ENCODE measurements around the gene CARD11. TPM values are rescaled to one million over a fixed set of nuclear protein-coding genes. Genes with fewer than 3 reads are reported as not detected.

CARD11 gene
- total RNA-seq, 6 experiments from 2014 or later = 0.37 to 0.90 (median 0.50) TPM

DNA sequence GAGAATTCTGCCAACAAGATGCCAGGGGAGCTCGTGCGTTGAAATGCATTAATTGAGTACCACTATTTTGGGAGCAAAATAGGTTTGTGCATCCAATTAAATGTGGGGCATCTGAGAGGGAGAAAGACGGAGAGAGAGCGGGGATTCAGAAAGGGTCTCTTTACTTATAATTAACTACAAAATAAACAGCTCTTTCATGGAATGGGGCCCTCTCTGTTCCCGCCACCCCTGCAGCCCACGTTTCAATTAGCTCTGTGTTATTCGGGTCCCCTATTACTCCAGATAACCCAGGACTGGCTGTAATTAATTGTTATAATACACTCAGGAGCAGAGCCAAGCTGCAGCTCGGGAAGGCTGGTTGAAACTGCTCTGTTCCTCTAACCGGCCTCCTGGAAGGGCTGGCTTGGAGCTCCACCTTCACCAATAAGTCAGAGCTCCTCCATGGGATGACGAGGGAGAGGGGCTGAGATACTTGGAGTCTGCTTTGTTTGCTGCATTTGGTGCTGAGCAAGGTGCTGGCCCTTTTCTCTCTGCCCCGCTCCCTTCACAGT, 67.8 kb downstream of the CARD11 start:
- 41% methylated on average over 9 of the region's 11 CpGs for WGBS (ENCODE audit: insufficient coverage, low coverage, low lambda C conversion rate, missing lambda C conversion rate)
- H3K9me3 ChIP-seq = no peaks in the 10 kb centered on the region
- H3K36me3 ChIP-seq = no peaks in the 10 kb centered on the region
- H3K4me1 ChIP-seq = no peaks in the 10 kb centered on the region
- H3K27ac ChIP-seq = no peak overlapping the region
- TF ChIP-seq POLR2A (IDR thresholded peaks at IDR 0.05) = no peak
- TF ChIP-seq, protein P1, sequence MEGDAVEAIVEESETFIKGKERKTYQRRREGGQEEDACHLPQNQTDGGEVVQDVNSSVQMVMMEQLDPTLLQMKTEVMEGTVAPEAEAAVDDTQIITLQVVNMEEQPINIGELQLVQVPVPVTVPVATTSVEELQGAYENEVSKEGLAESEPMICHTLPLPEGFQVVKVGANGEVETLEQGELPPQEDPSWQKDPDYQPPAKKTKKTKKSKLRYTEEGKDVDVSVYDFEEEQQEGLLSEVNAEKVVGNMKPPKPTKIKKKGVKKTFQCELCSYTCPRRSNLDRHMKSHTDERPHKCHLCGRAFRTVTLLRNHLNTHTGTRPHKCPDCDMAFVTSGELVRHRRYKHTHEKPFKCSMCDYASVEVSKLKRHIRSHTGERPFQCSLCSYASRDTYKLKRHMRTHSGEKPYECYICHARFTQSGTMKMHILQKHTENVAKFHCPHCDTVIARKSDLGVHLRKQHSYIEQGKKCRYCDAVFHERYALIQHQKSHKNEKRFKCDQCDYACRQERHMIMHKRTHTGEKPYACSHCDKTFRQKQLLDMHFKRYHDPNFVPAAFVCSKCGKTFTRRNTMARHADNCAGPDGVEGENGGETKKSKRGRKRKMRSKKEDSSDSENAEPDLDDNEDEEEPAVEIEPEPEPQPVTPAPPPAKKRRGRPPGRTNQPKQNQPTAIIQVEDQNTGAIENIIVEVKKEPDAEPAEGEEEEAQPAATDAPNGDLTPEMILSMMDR (IDR thresholded peaks at IDR 0.05) = no peak
- H3K27me3 ChIP-seq = no peaks in the 10 kb centered on the region
- H3K4me3 ChIP-seq = no peak overlapping the region
- intact Hi-C loops (cut with DNase I) = no loop called here
- DNase-seq (no peak), ATAC-seq (no peak)

DNA sequence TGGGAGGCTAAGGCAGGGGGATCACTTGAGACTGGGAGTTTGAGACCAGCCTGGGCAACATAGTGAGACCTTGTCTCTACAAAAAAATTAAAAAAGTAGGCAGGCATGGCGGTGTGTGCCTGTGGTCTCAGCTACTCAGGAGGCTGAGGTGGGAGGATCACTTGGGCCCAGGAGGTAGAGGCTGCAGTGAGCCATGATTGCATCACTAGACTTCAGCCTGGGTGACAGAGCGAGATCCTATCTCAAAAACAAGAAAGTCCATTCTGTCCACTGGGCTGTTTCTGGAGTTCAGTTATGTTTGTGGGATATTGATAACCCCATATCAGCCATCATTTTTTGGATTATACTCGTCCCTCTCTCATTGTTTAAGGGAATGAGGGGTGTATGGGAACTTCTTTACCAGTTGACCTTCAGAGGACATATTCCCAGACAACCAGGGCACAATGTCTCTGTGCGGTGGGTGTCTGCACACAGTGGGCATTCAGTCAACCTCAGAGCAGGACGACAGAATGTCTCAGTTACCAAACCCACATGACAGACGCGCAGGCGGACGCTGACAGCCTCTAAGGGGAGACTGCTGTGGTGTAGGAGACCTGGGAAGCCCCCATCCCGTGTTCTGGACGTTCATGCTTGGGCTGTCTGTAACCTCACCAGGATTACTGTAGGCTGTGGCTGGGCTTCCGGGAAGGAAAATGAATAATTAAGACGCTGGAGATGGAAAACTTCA, 69.4 kb downstream of the CARD11 start:
- Histone ChIP-seq H3K27me3 (no peaks in the 10 kb centered on the region), H3K36me3 (no peaks in the 10 kb centered on the region), H3K27ac (no peak overlapping the region), H3K4me1 (no peaks in the 10 kb centered on the region), H3K4me3 (no peak overlapping the region), H3K9me3 (no peaks in the 10 kb centered on the region)
- WGBS (ENCODE audit: insufficient coverage, low coverage, low lambda C conversion rate, missing lambda C conversion rate) = 66% methylated on average over 5 of the region's 13 CpGs
- DNase-seq (no peak), ATAC-seq (no peak)
- intact Hi-C loops (cut with DNase I) = no loop called here
- no peak for TF ChIP-seq POLR2A (IDR thresholded peaks at IDR 0.05)
- TF ChIP-seq, protein P1 (IDR thresholded peaks at IDR 0.05) = no peak

DNA sequence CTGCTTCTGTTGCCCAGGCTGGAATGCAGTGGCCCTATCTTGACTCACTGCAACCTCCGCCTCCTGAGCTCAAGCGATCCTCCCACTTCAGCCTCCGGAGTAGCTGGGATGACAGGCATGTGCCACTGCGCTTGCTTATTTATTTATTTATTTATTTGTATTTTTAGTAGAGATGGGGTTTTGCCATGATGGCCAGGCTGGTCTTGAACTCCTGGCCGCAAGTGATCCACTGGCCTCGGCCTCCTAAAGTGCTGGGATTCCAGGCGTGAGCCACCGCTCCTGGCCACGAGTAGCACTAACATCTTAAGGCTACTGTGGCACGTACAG, 70.9 kb downstream of the CARD11 start:
- Histone ChIP-seq H3K36me3 (no peaks in the 10 kb centered on the region), H3K4me1 (no peaks in the 10 kb centered on the region), H3K4me3 (no peak overlapping the region), H3K27ac (no peak overlapping the region), H3K27me3 (no peaks in the 10 kb centered on the region), H3K9me3 (no peaks in the 10 kb centered on the region)
- WGBS (ENCODE audit: insufficient coverage, low coverage, low lambda C conversion rate, missing lambda C conversion rate) = 75% methylated on average over 8 of the region's 10 CpGs
- intact Hi-C loops (cut with DNase I) = no loop called here
- TF ChIP-seq, protein P1 (IDR thresholded peaks at IDR 0.05) = no peak
- no peak for TF ChIP-seq POLR2A (IDR thresholded peaks at IDR 0.05)
- DNase-seq (no peak), ATAC-seq (no peak)

DNA sequence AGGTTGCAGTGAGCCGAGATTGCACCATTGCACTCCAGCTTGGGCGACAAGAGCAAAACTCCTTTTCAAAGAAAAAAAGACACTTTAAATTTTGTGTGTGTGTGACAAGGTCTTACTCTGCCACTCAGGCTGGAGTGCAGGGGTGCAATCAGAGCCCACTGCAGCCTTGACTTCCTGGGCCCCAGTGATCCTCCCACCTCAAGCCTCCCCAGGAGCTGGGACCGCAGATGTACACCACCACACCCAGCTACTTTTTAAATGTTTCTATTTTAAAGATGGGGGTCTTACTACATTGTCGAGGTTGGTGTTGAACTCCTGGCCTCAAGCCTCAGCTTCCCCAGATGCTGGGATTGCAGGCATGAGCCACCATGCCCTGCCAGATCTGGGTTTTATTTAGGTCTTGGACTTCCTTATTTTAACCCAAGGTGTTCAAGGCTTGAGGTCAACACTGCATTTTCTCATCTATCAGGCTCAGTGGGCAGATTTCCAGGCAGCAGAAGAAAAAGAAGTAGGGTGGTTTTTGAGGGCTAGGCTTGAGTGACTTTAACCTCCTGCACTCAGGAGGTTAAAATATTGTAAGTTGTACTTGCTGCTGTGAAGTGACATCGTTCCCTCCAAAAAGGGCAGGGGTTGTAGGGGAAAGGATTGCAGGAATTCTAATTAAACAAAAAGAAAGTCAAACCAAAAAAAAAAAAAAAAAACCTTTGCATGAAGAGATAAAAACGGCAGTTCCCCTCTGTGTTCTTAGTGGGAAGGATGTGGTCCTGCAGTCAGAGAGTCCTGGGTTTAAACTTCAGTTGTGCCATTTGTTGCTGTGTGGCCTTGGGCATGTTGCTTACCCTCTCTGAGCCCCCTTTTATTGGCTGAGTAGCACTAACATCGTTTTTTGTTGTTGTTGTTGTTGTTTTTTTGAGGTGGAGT, 71.5 kb downstream of the CARD11 start:
- TF ChIP-seq POLR2A (IDR thresholded peaks at IDR 0.05) = no peak
- TF ChIP-seq, protein P1 (IDR thresholded peaks at IDR 0.05) = no peak

More for the DNA sequence above, 71.5 kb downstream of the CARD11 start:
- Histone ChIP-seq H3K27ac (no peak overlapping the region), H3K36me3 (no peaks in the 10 kb centered on the region), H3K9me3 (no peaks in the 10 kb centered on the region), H3K27me3 (no peaks in the 10 kb centered on the region), H3K4me1 (no peaks in the 10 kb centered on the region), H3K4me3 (no peak overlapping the region)
- DNase-seq = no peak
- intact Hi-C loops (cut with DNase I) = no loop called here
- WGBS (ENCODE audit: insufficient coverage, low coverage, low lambda C conversion rate, missing lambda C conversion rate) = 13% methylated on average over 4 of the region's 7 CpGs
- ATAC-seq = no peak

Measured in right lobe of liver (tissue), 6 donors.